DMS53 (cell line): Measurements from ENCODE around the gene SLAMF1.

Experiments used
- DNase-seq: peaks from one replicate; lab custom pipeline; 2025; lab: John Stamatoyannopoulos, UW

SLAMF1 gene, protein sequence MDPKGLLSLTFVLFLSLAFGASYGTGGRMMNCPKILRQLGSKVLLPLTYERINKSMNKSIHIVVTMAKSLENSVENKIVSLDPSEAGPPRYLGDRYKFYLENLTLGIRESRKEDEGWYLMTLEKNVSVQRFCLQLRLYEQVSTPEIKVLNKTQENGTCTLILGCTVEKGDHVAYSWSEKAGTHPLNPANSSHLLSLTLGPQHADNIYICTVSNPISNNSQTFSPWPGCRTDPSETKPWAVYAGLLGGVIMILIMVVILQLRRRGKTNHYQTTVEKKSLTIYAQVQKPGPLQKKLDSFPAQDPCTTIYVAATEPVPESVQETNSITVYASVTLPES

GRCh38 chr1:160646711-160647328 lies at the start of gene SLAMF1:
Gene SLAMF1 (minus strand): TSS chr1:160647044. CDS start chr1:160646945, 99 bp downstream.
- no peak for DNase-seq

- DNase-seq, result peak; percentile 76
These were observed 45.5 kb upstream of the SLAMF1 start for GRCh38 chr1:160692390-160692789.

- DNase-seq, result no peak
These were observed 38.4 kb upstream of the SLAMF1 start for GRCh38 chr1:160685266-160685665.

DNA sequence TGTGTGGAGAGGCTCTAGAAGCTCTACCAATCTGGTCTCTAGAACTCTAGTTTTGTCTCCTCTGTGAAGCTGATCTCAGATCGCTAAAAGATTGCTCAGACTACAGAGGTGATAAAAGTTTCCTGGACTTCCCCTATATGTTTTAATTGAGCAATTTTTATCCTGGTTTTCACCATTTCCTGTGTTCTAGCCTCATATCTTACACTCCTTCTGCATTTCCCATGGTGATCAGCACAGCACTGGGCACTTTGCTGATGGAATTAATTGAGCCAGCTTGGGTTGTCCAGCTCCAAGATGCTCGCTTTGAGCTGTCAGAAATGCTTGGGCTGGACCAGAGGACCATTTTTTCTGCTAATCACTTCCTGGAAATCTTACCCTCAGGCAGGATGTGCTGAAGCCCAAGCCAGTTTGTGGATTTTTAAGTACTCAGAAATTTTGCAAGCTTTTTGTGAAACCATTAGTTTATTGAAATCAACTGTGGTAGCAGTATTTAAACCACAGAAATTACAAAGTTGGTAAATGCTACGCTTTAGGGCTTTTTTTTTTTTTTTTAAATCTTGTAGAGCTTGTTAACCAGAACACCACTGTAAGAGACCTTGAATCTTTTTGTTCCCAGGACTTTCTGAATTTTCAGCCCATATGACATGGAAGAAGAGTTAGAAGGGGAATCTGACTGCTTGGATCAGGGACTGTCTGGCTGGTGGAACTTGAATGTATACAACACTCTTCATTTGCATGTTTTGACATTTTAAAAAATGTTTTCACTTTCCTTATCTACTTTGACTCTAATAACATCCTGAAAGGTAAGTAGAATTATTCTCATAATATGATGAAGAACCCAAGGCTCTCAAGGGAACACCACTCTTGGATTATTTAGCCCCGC lies 36.4 kb upstream of the SLAMF1 start:
- DNase-seq, result peak; percentile 25

- DNase-seq, result no peak
These were observed 35.0 kb upstream of the SLAMF1 start for GRCh38 chr1:160681891-160682140.

- DNase-seq, result peak; percentile 83
These were observed 34.4 kb upstream of the SLAMF1 start for GRCh38 chr1:160681066-160681890.

DNA sequence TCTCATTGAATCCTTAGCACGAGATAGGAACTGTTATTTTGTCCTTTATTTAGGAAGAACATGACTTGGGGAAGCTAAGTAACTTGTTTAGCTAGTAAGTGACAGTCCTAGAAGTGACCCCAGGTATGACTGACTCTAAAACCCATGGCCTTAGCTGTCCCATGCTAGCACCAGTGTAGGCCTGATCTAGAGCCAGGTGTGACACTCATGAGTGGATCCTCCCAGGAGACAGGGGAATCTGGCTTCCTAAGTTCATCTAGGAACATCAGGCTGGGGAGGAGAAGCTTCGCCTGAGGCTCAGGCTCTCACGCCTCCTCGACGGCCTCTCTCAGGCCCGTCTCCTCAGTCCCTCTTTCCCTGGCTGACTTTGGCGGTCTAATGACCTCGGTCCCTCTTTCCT lies 33.6 kb upstream of the SLAMF1 start:
- DNase-seq, result no peak

- DNase-seq, result no peak
These were observed 33.0 kb upstream of the SLAMF1 start for GRCh38 chr1:160679893-160680292.

- no peak for DNase-seq
These were observed 30.2 kb upstream of the SLAMF1 start for GRCh38 chr1:160676869-160677597.

GRCh38 chr1:160675641-160676410 lies 29.0 kb upstream of the SLAMF1 start:
- DNase-seq, result peak; percentile 84

DNA sequence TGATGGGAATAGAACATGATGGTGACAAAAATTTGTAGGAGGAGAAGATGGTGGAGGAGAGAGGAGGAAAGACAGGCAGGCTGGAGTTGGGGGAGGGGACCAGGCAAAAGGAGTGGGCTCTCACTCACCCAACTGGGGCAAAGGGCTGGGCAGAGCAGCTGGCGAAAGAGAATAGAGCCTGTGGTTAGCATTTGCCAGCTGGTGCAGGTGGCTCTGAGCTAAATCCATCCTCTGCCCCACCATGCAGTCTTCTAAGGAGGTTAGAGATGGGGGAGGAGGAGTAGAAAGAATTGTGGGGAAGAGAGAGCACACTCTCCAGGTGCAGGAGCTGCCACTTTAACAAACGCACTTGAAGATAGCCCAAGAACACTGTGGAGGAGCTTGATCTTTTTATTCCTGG lies 27.6 kb upstream of the SLAMF1 start:
- DNase-seq, result no peak

- DNase-seq, result no peak
These were observed 26.2 kb upstream of the SLAMF1 start for GRCh38 chr1:160672789-160673695.

DNA sequence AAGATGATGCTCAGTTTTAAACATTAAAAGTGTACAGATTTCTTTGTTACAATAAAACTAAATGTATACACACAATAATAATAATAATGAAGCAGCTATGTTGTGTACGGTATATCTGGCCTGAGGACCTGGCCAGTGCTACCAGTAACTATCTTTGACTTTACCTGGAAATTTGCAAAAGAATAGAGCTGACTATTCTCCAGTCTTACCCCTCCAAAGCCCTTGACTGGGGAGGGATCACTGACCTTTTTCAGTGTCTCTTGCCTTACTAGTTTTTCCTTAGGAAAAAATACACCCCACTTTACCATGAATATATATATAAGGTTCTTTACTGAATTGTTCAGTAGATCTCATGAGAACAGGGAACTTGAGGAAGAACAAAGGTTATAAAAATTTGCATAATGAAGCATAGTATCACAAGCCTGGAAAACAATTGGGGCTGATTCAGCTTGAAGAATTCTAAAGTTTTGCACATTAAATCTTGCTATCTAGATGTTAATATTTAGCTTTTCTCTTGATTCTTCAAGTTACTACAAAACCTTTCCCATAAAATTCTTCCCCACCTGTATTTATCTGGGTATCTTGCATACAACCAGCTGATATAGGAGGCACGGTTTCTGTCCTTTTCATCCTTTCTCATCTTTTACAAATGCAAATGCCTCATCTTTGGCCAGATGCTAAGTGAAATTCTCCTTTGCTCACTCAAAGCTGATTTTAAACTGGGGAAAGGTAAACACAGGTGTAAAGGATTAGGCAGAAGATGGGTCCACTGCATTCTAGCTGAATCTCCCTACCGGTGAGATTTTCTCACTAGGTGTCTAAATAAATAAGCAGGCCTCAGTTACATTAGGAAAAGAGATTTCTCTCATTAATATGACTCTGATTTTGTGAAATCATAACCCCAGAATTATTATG lies 25.0 kb upstream of the SLAMF1 start:
- peak; percentile 8 for DNase-seq

DNA sequence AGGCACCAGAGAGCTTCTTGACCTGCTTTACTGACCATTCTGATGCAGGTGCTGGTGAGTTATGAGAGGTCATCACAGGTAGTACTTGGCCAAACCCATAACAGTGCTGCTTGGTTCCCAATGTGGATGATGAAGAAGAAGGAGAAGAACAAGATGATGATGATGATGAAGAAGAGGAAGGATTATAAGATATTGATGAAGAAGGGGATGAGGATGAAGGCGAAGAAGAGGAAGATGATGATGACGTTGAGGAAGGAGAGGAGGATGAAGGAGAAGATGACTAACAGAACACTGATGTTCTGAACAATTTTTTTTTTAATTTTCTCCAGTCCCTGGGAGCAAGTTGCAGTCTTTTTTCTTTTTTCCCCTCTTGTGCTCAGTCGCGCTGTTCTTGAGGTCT lies 23.9 kb upstream of the SLAMF1 start:
- DNase-seq, result no peak

GRCh38 chr1:160669802-160670201 lies 23.0 kb upstream of the SLAMF1 start:
- no peak for DNase-seq

- DNase-seq, result no peak
These were observed 22.4 kb upstream of the SLAMF1 start for GRCh38 chr1:160669276-160669675.

- DNase-seq, result no peak
These were observed 21.1 kb upstream of the SLAMF1 start for GRCh38 chr1:160667896-160668295.

- DNase-seq, result no peak
These were observed 19.2 kb upstream of the SLAMF1 start for GRCh38 chr1:160666079-160666442.
